HepG2 (cell line): ENCODE data around the gene CADM2. TPM values are rescaled to one million over a fixed set of nuclear protein-coding genes. Genes with fewer than 3 reads are reported as not detected.

Experiments used
- ARID3A ChIP-seq: IDR thresholded peaks from 2 replicates; pipeline ENCODE4 v1.6.1; 2012; ENCODE audit warnings: low read depth, low read length, improper control_type of control experiment
- MIER3 ChIP-seq: IDR thresholded peaks from 2 replicates; pipeline ENCODE4 v1.6.1; 2016; ENCODE audit warnings: missing compliant biosample characterization, borderline replicate concordance
- RCOR2 ChIP-seq: IDR thresholded peaks from 2 replicates; pipeline ENCODE4 v1.6.1; 2016; ENCODE audit warnings: missing biosample characterization, missing genetic modification reagents
- TMF1 ChIP-seq: sonication (generic); formaldehyde crosslinking; IDR thresholded peaks from 2 replicates; pipeline ENCODE4 v1.8.1; 2022; ENCODE audit warnings: low read depth, missing genetic modification reagents
- ZNF816 ChIP-seq: sonication (generic); formaldehyde crosslinking; IDR thresholded peaks from 2 replicates; pipeline ENCODE4 v1.8.0; 2022; ENCODE audit warnings: missing genetic modification reagents, mild to moderate bottlenecking, borderline replicate concordance
- polyA plus RNA-seq, 8 experiments: library from polyadenylated mRNA; depleted of rRNA in 3 of 8; stranded (reverse) in 7 of 8; unstranded in 1 of 8; fragments of >200 nt; fragmentation: Illumina TruSeq in 4 of 8; extraction: Trizol in 4 of 8; gene quantifications; 2 replicates each; pipeline versions ENCODE4 v1.2.1 to v1.2.3, GENCODE V29; 2011 to 2016; ENCODE audit warnings: low read depth in 4 of 8, missing spikeins in 1 of 8, mixed read lengths in 1 of 8; ENCODE audit not compliant: insufficient read depth in 1 of 8
- total RNA-seq, 5 experiments: library from RNA; depleted of rRNA; stranded (reverse); fragments of >200 nt; fragmentation: Illumina TruSeq; extraction: Trizol; gene quantifications; 2 replicates each; pipeline ENCODE4 v1.2.3, GENCODE V29; 2016; ENCODE audit warnings: low read depth in 1 of 5
- TF ChIP-seq, protein P1 (sequence below): sonication (generic); formaldehyde crosslinking; IDR thresholded peaks from 2 replicates; pipeline ENCODE4 v1.5.0; 2020; ENCODE audit warnings: missing genetic modification reagents
- TF ChIP-seq, protein P2 (sequence below): sonication (generic); formaldehyde crosslinking; IDR thresholded peaks from 2 replicates; pipeline ENCODE4 v1.4.0; 2020; ENCODE audit warnings: missing genetic modification reagents
- TF ChIP-seq, protein P3 (sequence below): sonication (generic); formaldehyde crosslinking; IDR thresholded peaks from 2 replicates; pipeline ENCODE4 v1.5.1; 2020; ENCODE audit warnings: mild to moderate bottlenecking, missing genetic modification reagents, borderline replicate concordance
- TF ChIP-seq, protein P4 (sequence below), 2 experiments: fragments of 450-650 bp in 1 of 2; sonication (generic) in 1 of 2; formaldehyde crosslinking in 1 of 2; IDR thresholded peaks; 2 replicates each; pipeline versions ENCODE4 v1.6.1 to v1.8.0; 2016 to 2022; ENCODE audit warnings: antibody characterized with exemption in 1 of 2, mild to moderate bottlenecking in 1 of 2, missing genetic modification reagents in 1 of 2

CADM2 gene
- total and polyA plus RNA-seq, 2 of the 13 experiments (the other 11 are each of a cell fraction or from before 2014, with no cell fraction given) = not detected

DNA sequence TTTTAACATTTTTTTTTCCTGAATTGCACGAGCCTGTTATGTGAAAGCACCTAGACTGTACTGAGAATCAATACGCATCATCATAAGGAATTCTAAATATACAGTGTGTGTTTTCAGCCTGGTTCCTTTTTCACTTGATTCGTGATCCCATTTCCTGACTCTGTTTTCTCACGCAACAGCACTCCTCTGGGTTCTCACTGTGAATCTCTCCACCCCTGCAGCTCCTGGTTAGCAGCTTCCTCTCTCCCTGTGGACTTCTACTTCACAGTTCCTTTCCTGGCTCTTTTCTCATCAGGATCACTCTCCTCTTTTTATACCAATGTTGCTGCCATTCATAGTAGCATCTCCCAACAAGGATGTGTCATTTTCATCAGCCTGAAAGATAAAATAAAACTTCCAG, 297.2 kb downstream of the CADM2 start (continued):
- TF ChIP-seq, protein P1, sequence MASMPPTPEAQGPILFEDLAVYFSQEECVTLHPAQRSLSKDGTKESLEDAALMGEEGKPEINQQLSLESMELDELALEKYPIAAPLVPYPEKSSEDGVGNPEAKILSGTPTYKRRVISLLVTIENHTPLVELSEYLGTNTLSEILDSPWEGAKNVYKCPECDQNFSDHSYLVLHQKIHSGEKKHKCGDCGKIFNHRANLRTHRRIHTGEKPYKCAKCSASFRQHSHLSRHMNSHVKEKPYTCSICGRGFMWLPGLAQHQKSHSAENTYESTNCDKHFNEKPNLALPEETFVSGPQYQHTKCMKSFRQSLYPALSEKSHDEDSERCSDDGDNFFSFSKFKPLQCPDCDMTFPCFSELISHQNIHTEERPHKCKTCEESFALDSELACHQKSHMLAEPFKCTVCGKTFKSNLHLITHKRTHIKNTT = no peak
- TF ChIP-seq RCOR2 (no peak), TMF1 (CRISPR knock-in tag) (no peak), ARID3A (no peak), MIER3 (CRISPR knock-in tag) (no peak), ZNF816 (CRISPR knock-in tag) (no peak)
- TF ChIP-seq, protein P2, sequence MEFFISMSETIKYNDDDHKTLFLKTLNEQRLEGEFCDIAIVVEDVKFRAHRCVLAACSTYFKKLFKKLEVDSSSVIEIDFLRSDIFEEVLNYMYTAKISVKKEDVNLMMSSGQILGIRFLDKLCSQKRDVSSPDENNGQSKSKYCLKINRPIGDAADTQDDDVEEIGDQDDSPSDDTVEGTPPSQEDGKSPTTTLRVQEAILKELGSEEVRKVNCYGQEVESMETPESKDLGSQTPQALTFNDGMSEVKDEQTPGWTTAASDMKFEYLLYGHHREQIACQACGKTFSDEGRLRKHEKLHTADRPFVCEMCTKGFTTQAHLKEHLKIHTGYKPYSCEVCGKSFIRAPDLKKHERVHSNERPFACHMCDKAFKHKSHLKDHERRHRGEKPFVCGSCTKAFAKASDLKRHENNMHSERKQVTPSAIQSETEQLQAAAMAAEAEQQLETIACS = no peak
- TF ChIP-seq, protein P3, sequence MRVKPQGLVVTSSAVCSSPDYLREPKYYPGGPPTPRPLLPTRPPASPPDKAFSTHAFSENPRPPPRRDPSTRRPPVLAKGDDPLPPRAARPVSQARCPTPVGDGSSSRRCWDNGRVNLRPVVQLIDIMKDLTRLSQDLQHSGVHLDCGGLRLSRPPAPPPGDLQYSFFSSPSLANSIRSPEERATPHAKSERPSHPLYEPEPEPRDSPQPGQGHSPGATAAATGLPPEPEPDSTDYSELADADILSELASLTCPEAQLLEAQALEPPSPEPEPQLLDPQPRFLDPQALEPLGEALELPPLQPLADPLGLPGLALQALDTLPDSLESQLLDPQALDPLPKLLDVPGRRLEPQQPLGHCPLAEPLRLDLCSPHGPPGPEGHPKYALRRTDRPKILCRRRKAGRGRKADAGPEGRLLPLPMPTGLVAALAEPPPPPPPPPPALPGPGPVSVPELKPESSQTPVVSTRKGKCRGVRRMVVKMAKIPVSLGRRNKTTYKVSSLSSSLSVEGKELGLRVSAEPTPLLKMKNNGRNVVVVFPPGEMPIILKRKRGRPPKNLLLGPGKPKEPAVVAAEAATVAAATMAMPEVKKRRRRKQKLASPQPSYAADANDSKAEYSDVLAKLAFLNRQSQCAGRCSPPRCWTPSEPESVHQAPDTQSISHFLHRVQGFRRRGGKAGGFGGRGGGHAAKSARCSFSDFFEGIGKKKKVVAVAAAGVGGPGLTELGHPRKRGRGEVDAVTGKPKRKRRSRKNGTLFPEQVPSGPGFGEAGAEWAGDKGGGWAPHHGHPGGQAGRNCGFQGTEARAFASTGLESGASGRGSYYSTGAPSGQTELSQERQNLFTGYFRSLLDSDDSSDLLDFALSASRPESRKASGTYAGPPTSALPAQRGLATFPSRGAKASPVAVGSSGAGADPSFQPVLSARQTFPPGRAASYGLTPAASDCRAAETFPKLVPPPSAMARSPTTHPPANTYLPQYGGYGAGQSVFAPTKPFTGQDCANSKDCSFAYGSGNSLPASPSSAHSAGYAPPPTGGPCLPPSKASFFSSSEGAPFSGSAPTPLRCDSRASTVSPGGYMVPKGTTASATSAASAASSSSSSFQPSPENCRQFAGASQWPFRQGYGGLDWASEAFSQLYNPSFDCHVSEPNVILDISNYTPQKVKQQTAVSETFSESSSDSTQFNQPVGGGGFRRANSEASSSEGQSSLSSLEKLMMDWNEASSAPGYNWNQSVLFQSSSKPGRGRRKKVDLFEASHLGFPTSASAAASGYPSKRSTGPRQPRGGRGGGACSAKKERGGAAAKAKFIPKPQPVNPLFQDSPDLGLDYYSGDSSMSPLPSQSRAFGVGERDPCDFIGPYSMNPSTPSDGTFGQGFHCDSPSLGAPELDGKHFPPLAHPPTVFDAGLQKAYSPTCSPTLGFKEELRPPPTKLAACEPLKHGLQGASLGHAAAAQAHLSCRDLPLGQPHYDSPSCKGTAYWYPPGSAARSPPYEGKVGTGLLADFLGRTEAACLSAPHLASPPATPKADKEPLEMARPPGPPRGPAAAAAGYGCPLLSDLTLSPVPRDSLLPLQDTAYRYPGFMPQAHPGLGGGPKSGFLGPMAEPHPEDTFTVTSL (CRISPR knock-in tag) = no peak
- TF ChIP-seq, protein P4, sequence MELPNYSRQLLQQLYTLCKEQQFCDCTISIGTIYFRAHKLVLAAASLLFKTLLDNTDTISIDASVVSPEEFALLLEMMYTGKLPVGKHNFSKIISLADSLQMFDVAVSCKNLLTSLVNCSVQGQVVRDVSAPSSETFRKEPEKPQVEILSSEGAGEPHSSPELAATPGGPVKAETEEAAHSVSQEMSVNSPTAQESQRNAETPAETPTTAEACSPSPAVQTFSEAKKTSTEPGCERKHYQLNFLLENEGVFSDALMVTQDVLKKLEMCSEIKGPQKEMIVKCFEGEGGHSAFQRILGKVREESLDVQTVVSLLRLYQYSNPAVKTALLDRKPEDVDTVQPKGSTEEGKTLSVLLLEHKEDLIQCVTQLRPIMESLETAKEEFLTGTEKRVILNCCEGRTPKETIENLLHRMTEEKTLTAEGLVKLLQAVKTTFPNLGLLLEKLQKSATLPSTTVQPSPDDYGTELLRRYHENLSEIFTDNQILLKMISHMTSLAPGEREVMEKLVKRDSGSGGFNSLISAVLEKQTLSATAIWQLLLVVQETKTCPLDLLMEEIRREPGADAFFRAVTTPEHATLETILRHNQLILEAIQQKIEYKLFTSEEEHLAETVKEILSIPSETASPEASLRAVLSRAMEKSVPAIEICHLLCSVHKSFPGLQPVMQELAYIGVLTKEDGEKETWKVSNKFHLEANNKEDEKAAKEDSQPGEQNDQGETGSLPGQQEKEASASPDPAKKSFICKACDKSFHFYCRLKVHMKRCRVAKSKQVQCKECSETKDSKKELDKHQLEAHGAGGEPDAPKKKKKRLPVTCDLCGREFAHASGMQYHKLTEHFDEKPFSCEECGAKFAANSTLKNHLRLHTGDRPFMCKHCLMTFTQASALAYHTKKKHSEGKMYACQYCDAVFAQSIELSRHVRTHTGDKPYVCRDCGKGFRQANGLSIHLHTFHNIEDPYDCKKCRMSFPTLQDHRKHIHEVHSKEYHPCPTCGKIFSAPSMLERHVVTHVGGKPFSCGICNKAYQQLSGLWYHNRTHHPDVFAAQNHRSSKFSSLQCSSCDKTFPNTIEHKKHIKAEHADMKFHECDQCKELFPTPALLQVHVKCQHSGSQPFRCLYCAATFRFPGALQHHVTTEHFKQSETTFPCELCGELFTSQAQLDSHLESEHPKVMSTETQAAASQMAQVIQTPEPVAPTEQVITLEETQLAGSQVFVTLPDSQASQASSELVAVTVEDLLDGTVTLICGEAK (IDR thresholded peaks at IDR 0.05) = no peak
- TF ChIP-seq, protein P4 (CRISPR knock-in tag; IDR thresholded peaks at IDR 0.05) = no peak
- TF ChIP-seq, all 625 proteins: peak for 0
